Erythroblast (primary cell): ENCODE data around the gene LAMA1.

Experiments used
- GATA1 ChIP-seq: IDR thresholded peaks from 2 replicates; pipeline ENCODE4 v1.6.1; 2011; ENCODE audit warnings: low read depth, mild to moderate bottlenecking, control low read depth, low read length, moderate library complexity
- POLR2A ChIP-seq: IDR thresholded peaks from 2 replicates; pipeline ENCODE4 v1.6.1; 2011; ENCODE audit warnings: mild to moderate bottlenecking, low read length

- no peak for TF ChIP-seq POLR2A
- TF ChIP-seq GATA1: no peak
These were observed 158.5 kb downstream of the LAMA1 start for GRCh38 chr18:6959110-6959509.
